Spleen (tissue), 7 donors: ENCODE measurements around the gene STK24.

Experiments used
- POLR2AphosphoS5 ChIP-seq, 3 donors: sonication (generic); formaldehyde crosslinking; IDR thresholded peaks; one replicate each; pipeline ENCODE4 v1.5.1; 2017; ENCODE audit warnings: antibody characterized with exemption in 3 of 3
- TF ChIP-seq, protein P1 (sequence below), 11 experiments: fragments of 200-600 bp in 7 of 11; fragments of 450-650 bp in 4 of 11; sonication (generic) in 4 of 11; IDR thresholded peaks in 8 of 11; conservative IDR thresholded peaks in 3 of 11; 1 replicate in 7 of 11; 2 replicates in 4 of 11; pipeline versions ENCODE4 v1.4.0 to v1.8.0; 2016 to 2021; ENCODE audit warnings: antibody characterized with exemption in 11 of 11, inconsistent platforms in 4 of 11, mild to moderate bottlenecking in 1 of 11
- donor health status: DM: no; HTN: no; CAD: no; lungs with moderate emphysema.
- donor health status: DM: no; HTN: no; CAD: no.
- donor health status: DM: no; HTN: no; CAD: no.

DNA sequence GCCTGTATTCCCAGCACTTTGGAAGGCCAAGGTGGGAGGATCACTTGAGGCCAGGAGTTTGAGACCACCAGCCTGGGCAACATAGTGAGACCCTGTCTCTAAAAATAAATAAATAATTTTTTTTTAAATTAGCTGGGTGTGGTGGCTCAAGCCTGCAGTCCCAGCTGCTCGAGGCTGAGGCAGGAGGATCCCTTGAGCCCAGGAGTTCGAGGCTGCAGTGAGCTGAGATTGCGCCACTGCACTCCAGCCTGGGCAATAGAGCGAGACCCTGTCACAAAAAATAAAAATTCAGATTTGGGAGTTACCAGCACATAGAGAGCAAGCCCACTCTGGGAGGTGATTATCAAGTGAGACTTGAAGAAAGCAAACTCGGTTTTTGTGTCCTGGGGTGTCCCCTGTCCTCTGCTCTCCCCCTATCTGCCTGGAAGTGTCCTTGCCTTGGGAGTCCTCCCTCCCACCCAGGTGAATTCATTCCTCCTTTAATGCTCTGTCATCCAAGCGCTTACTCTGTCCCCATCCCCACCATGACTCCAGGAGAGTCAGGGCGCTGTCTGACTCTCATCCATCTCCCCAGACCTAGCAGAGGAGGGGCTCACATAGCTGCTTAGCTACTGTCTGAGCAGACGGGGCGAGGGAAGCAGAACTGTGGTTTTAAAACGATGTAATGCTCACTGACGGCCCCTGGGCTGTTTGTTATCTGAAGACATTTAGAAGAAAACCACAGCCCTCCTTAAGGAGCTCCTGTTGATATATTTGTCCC lies 146.8 kb downstream of the STK24 start:
- TF ChIP-seq, protein P1, sequence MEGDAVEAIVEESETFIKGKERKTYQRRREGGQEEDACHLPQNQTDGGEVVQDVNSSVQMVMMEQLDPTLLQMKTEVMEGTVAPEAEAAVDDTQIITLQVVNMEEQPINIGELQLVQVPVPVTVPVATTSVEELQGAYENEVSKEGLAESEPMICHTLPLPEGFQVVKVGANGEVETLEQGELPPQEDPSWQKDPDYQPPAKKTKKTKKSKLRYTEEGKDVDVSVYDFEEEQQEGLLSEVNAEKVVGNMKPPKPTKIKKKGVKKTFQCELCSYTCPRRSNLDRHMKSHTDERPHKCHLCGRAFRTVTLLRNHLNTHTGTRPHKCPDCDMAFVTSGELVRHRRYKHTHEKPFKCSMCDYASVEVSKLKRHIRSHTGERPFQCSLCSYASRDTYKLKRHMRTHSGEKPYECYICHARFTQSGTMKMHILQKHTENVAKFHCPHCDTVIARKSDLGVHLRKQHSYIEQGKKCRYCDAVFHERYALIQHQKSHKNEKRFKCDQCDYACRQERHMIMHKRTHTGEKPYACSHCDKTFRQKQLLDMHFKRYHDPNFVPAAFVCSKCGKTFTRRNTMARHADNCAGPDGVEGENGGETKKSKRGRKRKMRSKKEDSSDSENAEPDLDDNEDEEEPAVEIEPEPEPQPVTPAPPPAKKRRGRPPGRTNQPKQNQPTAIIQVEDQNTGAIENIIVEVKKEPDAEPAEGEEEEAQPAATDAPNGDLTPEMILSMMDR (IDR thresholded peaks at IDR 0.05 in 8 of 11, conservative IDR thresholded peaks at IDR 0.05 in 3 of 11) = no peak
- no peak for TF ChIP-seq POLR2AphosphoS5 (IDR thresholded peaks at IDR 0.05)
